GM12864 (cell line): Measurements from ENCODE around the gene ALDH1B1.

ENCODE experiments used
- DNase-seq: peaks from one replicate; pipeline ENCODE4 v3.0.0-alpha.2; 2011; ENCODE audit warnings: low read depth
- H3K4me3 ChIP-seq: 2 replicates; pipeline ENCODE4 v1.5.1; 2011; ENCODE audit warnings: mild to moderate bottlenecking, low read depth, low read length, control low read depth
- CTCF ChIP-seq: IDR thresholded peaks from 2 replicates; pipeline ENCODE4 v1.5.1; 2011; ENCODE audit warnings: low read depth, mild to moderate bottlenecking, moderate library complexity, low read length, control low read depth, inconsistent platforms; ENCODE audit errors: missing control alignments

Gene ALDH1B1

GRCh38 chr9:38421498-38422211 lies 29.2 kb downstream of the ALDH1B1 start:
- TF ChIP-seq CTCF = no peak
- DNase-seq = no peak
- H3K4me3 ChIP-seq = no peak overlapping the region

- no peak overlapping the region for H3K4me3 ChIP-seq
- no peak for DNase-seq
- no peak for TF ChIP-seq CTCF
Observed at GRCh38 chr9:38422555-38423260, 30.2 kb downstream of the ALDH1B1 start.

GRCh38 chr9:38423273-38423972 lies 30.9 kb downstream of the ALDH1B1 start:
- no peak for DNase-seq
- no peak for TF ChIP-seq CTCF
- H3K4me3 ChIP-seq = no peak overlapping the region

GRCh38 chr9:38423973-38424843 lies 31.7 kb downstream of the ALDH1B1 start, which contains the start of gene IGFBPL1:
Gene IGFBPL1 (minus strand): TSS chr9:38424454. CDS start chr9:38424424, 30 bp downstream.
- DNase-seq = no peak
- no peak within 1 kb of the TSS for H3K4me3 ChIP-seq
- no peak for TF ChIP-seq CTCF

GRCh38 chr9:38424918-38425317 lies 32.4 kb downstream of the ALDH1B1 start:
- H3K4me3 ChIP-seq = no peak overlapping the region
- no peak for TF ChIP-seq CTCF
- DNase-seq = no peak

GRCh38 chr9:38428062-38428461 lies 35.6 kb downstream of the ALDH1B1 start:
- H3K4me3 ChIP-seq = no peak overlapping the region
- no peak for TF ChIP-seq CTCF
- DNase-seq = no peak
